GM10248 (cell line): ENCODE results near the gene CNIH3.

Experiments used
- CTCF ChIA-PET: fragments of 300-600 bp; sonication (Branson Sonifier 250); formaldehyde crosslinking; extraction: SDS; loops from one replicate; lab custom pipeline; 2021; ENCODE audit warnings: antibody characterized with exemption; lab: Yijun Ruan, JAX
- POLR2A ChIA-PET: fragments of 350-650 bp; sonication (Branson Sonifier 250); formaldehyde crosslinking; extraction: SDS; loops from one replicate; lab custom pipeline; 2020; ENCODE audit warnings: antibody characterized with exemption; lab: Yijun Ruan, JAX
- DNase-seq: peaks from one replicate; pipeline ENCODE4 v3.0.0; 2012; ENCODE audit errors: extremely low spot score
- CTCF ChIP-seq: IDR thresholded peaks from 2 replicates; pipeline ENCODE4 v1.5.1; 2012; ENCODE audit warnings: mild to moderate bottlenecking, low read depth; ENCODE audit errors: extremely low read depth, missing control alignments, control extremely low read depth

The CNIH3 gene

GRCh38 chr1:224781800-224782199, 165.7 kb downstream of the CNIH3 start:
- POLR2A ChIA-PET, result no interaction called here
- TF ChIP-seq CTCF, result no peak
- no peak for DNase-seq
- CTCF ChIA-PET, result interaction anchor here (1.7 kb wide), 2 partner anchors 11 to 22 kb away, joined by 3 to 4 read pairs; no protein-coding TSS in a partner anchor

- ChIA-PET CTCF (interaction anchor here (0.7 to 1.7 kb wide), 4 partner anchors 11 to 140 kb away, joined by 3 to 4 read pairs (median 3); no protein-coding TSS in a partner anchor), POLR2A (no interaction called here)
- TF ChIP-seq CTCF, result no peak
- no peak for DNase-seq
Measured at GRCh38 chr1:224782281-224783000, 166.3 kb downstream of the CNIH3 start.

GRCh38 chr1:224783006-224783651, 167.0 kb downstream of the CNIH3 start:
- DNase-seq, result no peak
- TF ChIP-seq CTCF, result no peak
- POLR2A ChIA-PET, result no interaction called here
- CTCF ChIA-PET, result interaction anchor here (0.7 to 1.7 kb wide), 4 partner anchors 12 to 140 kb away, joined by 3 to 4 read pairs (median 3); no protein-coding TSS in a partner anchor

GRCh38 chr1:224784265-224785039, 168.3 kb downstream of the CNIH3 start:
- no peak for TF ChIP-seq CTCF
- no peak for DNase-seq
- CTCF ChIA-PET, result interaction anchor here (1.1 to 1.8 kb wide), 5 partner anchors 10 to 30 kb away, joined by 3 to 5 read pairs (median 4); no protein-coding TSS in a partner anchor

GRCh38 chr1:224785040-224785328, 168.9 kb downstream of the CNIH3 start:
- no peak for TF ChIP-seq CTCF
- no peak for DNase-seq
- POLR2A ChIA-PET, result no interaction called here
- CTCF ChIA-PET, result interaction anchor here (1.1 to 1.8 kb wide), 6 partner anchors 11 to 67 kb away, joined by 3 to 5 read pairs (median 4); no protein-coding TSS in a partner anchor

More at GRCh38 chr1:224784265-224785039, 168.3 kb downstream of the CNIH3 start:
- POLR2A ChIA-PET, result no interaction called here

GRCh38 chr1:224785622-224786021, 169.5 kb downstream of the CNIH3 start:
- ChIA-PET POLR2A (no interaction called here), CTCF (interaction anchor here (1.2 to 1.8 kb wide), 4 partner anchors 10 to 66 kb away, joined by 3 to 5 read pairs (median 4); no protein-coding TSS in a partner anchor)
- no peak for TF ChIP-seq CTCF
- DNase-seq, result no peak
